ENCODE measurements around the gene CFAP57.

Gene CFAP57

DNA sequence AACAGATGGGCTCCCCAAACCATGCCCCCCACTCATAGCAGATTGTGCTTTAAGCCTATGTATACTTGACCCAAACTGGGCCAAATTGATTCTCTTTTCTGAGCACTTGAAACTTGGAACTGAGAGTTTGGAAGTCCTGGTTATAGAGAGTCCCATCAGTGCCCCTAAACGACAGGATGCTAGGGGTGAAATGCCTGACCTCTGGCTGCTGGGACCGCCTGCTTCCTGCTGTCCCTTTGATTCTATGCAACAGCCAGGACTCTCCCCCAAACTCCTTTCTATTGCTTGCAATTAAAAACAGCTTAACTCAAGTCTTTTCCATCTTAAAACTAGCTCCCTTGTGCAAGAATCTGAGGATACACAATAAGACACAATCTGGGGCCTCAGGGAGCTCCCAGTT lies 108.6 kb downstream of the CFAP57 start:
- TF ChIP-seq, protein P1, sequence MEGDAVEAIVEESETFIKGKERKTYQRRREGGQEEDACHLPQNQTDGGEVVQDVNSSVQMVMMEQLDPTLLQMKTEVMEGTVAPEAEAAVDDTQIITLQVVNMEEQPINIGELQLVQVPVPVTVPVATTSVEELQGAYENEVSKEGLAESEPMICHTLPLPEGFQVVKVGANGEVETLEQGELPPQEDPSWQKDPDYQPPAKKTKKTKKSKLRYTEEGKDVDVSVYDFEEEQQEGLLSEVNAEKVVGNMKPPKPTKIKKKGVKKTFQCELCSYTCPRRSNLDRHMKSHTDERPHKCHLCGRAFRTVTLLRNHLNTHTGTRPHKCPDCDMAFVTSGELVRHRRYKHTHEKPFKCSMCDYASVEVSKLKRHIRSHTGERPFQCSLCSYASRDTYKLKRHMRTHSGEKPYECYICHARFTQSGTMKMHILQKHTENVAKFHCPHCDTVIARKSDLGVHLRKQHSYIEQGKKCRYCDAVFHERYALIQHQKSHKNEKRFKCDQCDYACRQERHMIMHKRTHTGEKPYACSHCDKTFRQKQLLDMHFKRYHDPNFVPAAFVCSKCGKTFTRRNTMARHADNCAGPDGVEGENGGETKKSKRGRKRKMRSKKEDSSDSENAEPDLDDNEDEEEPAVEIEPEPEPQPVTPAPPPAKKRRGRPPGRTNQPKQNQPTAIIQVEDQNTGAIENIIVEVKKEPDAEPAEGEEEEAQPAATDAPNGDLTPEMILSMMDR (conservative IDR thresholded peaks at IDR 0.05) = no peak
- no peak for TF ChIP-seq ZFX (IDR thresholded peaks at IDR 0.05)
- H3K27ac ChIP-seq = no peak overlapping the region

DNA sequence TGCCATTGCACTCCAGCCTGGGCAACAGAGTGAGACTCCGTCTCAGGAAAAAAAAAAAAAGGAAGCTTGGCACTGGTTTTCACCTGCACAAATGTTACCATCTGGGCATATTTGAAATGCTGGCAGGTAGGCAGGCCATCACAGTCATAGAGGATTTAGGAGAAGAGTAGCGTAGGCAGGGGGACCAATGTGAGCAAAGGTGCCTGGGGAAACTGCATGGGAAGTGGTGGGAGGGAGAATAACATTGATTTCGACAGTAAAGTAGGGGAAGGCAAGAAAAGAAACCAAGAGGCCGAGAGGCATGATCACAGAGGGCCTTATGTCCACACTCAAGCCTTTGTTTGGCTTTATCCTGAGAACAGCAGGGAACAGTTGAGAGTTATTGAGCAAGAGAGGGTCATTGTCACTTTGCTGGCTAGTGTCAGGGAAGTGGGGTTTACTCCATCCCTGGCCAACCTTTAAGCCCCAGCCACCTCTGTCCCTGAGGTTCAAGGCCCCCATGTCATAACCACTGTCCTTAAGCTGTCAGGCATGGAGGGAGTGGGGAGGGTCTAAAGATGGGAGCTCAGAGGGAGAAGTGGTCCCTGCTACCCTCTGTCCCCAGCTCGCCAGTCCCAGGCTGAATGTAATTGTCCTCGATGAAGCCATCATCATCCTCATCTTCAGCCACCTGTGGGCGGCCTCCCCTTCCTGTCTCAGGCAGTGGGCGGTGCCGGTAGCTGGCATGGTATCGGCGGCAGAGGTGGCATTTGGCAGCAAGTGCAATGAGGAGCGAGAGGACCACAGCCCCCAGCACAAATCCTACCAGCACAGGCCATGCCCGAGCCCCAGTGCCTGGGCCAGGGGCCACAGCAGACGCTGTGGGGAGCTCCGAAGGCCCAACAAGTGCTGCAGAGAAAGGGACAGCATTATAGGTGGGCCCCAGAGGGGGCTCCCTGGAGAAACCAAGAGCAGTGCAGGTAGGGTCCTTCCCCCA lies 110.4 kb downstream of the CFAP57 start:
- TF ChIP-seq ZFX (IDR thresholded peaks at IDR 0.05) = no peak
- TF ChIP-seq, protein P1 (conservative IDR thresholded peaks at IDR 0.05) = no peak
- no peak overlapping the region for H3K27ac ChIP-seq

DNA sequence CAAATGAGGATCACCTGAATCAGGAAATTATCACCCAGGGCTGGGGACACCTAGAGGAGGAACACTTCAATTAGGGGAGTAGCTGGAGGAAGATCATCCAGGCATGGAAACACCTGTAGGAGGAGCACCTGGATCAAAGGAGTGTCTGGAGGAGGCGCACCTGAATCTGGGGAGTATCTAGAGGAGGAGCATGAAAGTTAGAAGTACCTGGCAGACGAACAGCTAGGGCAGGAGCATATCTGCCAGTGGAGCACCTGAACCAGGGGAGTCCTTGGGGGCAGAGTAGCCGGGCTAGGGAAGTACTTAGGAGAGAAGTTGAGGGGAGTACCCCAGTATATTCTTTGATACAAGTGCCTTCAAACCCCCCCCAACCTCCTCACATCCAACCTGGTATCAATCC lies 111.9 kb downstream of the CFAP57 start:
- no peak overlapping the region for H3K27ac ChIP-seq
- no peak for TF ChIP-seq ZFX (IDR thresholded peaks at IDR 0.05)
- TF ChIP-seq, protein P1 (conservative IDR thresholded peaks at IDR 0.05) = no peak

DNA sequence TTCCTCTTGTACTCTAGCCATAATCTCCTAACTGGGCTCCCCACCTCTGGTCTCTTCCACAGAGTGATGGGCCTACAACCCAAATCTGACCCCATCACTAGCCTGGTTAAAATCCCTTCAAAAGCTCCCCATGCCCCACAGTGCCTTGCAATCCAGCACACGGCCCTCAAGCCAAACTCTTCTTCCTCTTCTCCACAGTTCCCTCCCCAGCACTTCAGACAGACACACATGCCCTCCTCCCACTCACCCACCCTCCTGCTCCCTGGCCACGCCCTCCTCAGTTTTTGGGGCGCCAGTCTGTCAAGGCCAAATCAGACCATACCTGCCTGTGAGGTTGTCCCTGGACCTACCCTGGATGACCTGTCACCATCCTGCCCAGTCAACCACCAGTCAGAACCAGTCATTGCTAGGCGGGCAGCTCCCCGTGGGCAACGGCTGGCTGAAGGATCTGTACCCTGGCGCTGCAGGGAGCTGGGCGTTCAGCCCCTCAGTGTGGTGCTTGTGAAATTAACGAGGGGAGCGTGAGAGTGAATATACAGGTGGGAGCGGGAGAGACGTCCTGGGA lies 112.5 kb downstream of the CFAP57 start:
- peak overlapping the region; percentile 66 for H3K27ac ChIP-seq
- no peak for TF ChIP-seq ZFX (IDR thresholded peaks at IDR 0.05)
- TF ChIP-seq, protein P1 (conservative IDR thresholded peaks at IDR 0.05) = no peak

DNA sequence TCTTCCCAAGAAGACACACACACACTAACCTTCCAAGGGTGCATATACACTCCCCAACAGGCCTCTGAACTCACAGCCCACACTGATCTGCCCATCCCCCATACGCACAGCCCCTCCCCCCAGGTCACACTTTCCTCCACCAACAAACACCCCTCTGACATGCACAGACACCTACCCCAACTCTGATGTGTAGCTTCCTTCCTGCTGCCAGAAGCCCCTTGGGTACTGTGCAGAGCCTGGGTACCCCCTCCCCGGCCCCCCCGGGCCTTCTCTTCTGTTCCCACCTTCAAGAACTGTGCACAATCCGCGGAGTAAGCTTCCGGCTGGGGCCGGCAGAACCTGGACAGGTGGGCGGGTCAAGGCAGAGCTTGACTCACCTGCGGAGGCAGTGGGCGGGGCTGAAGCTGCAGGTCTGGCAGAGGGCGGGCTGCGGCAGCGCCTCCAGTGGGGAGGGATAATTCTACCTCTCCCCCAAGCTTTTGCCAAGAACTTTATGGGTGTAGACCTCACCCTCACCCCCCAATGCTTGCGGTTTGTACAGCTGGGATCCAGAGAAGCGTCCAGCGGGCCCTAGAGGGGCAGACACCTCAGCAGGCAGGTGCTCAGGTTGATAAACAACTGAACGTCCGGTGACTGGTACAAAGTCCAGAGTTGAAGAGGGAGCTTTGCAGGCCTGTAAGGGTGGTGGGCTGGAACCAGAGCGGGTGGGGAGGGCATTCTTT lies 113.3 kb downstream of the CFAP57 start, which contains the start of gene C1orf210:
Gene C1orf210 (minus strand): TSS at position 313 of the 722 bp plus-strand sequence. CDS start 2,311 bp downstream, outside the sequence.
- TF ChIP-seq, protein P1 (conservative IDR thresholded peaks at IDR 0.05) = peak; percentile 93
- TF ChIP-seq ZFX (IDR thresholded peaks at IDR 0.05) = 0 out of 2 replicates have a peak, but pooled peaks have one; percentile 15
- peak within 1 kb of the TSS; percentile 66 for H3K27ac ChIP-seq

DNA sequence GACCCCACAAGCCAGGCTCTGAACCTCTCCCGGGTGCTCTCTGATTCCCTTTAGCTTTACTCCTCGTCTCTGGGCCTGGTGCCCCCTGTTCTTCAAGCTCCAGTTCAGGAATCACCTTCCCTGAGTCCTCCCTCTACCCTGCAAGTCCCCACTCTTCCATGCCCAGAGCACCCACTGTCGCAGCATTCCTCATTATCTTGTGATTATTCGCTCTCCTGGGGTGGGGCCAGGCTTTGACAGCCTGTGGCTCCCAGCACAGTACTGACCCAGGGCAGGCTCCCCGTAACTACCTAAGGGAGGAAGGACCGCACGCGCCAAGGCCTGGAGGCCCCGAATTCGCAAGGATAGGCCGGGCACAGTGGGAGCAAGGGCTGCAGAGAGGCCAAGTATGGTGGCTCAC lies 114.0 kb downstream of the CFAP57 start:
- TF ChIP-seq, protein P1 (conservative IDR thresholded peaks at IDR 0.05) = no peak
- no peak for TF ChIP-seq ZFX (IDR thresholded peaks at IDR 0.05)
- peak overlapping the region; percentile 66 for H3K27ac ChIP-seq

All from C4-2B (cell line).